ENCODE results near the gene GPC6. TPM values are rescaled to one million over a fixed set of nuclear protein-coding genes. Genes with fewer than 3 reads are reported as not detected.

Gene GPC6
- total and polyA plus RNA-seq, 2 experiments from 2014 or later: 14.4 to 43.3 TPM

- Histone ChIP-seq H3K9me3 (ENCODE audit: low read depth) (no peaks in the 10 kb centered on the region), H3K27me3 (no peaks in the 10 kb centered on the region), H3K4me1 (ENCODE audit: low read depth) (peaks cover 7% of the 10 kb centered on the region), H3K36me3 (no peaks in the 10 kb centered on the region), H3K4me3 (no peak overlapping the region), H3K27ac (no peak overlapping the region)
- TF ChIP-seq CTCF (IDR thresholded peaks at IDR 0.05; ENCODE audit: low read depth, low read length): no peak
- DNase-seq (ENCODE audit: low read depth in 1 of 2, low spot score in 1 of 2): peak in 1 of 2 donors; percentile 91
Observed at GRCh38 chr13:93249364-93250306, 23.0 kb downstream of the GPC6 start.

GRCh38 chr13:93254775-93255174 lies 28.2 kb downstream of the GPC6 start:
- H3K9me3 ChIP-seq (ENCODE audit: low read depth): no peaks in the 10 kb centered on the region
- H3K36me3 ChIP-seq: no peaks in the 10 kb centered on the region
- H3K27ac ChIP-seq: no peak overlapping the region
- H3K4me3 ChIP-seq: no peak overlapping the region
- DNase-seq (ENCODE audit: low read depth in 1 of 2, low spot score in 1 of 2): no peak
- H3K27me3 ChIP-seq: no peaks in the 10 kb centered on the region
- H3K4me1 ChIP-seq (ENCODE audit: low read depth): no peaks in the 10 kb centered on the region
- TF ChIP-seq CTCF (IDR thresholded peaks at IDR 0.05; ENCODE audit: low read depth, low read length): no peak

GRCh38 chr13:93256998-93257397 lies 30.4 kb downstream of the GPC6 start:
- H3K4me3 ChIP-seq: no peak overlapping the region
- no peak for DNase-seq (ENCODE audit: low read depth in 1 of 2, low spot score in 1 of 2)
- H3K27ac ChIP-seq: no peak overlapping the region
- no peaks in the 10 kb centered on the region for H3K4me1 ChIP-seq (ENCODE audit: low read depth)
- no peaks in the 10 kb centered on the region for H3K27me3 ChIP-seq
- H3K9me3 ChIP-seq (ENCODE audit: low read depth): no peaks in the 10 kb centered on the region
- no peaks in the 10 kb centered on the region for H3K36me3 ChIP-seq
- no peak for TF ChIP-seq CTCF (IDR thresholded peaks at IDR 0.05; ENCODE audit: low read depth, low read length)

DNA sequence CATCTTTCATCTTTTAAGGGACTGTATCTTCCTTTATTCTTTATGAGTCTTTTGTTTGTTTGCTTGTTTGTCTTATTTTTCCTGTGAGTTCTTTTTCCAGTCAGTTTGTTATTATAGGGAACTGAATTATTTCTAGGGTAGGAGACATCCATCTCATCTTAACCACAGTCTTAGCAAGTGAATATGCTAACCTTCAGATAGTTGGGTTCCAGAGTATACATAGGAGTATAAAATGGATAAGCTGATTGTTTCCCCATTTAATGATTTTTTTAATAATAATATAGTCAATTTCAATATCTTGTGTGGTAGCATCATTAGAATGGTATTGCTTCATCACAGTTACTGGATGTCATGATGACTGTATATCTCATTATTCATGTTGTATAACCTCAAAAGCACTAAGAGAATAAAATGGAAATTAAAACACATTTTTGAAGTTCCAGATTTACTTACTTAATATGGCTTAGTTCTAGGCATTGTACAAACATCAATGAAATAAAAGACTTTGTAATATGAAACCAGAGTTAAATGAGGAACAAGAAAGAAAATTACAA lies 33.0 kb downstream of the GPC6 start:
- TF ChIP-seq CTCF (IDR thresholded peaks at IDR 0.05; ENCODE audit: low read depth, low read length): no peak
- DNase-seq (ENCODE audit: low read depth in 1 of 2, low spot score in 1 of 2): no peak

GRCh38 chr13:93260591-93260990 lies 34.0 kb downstream of the GPC6 start:
- TF ChIP-seq CTCF (IDR thresholded peaks at IDR 0.05; ENCODE audit: low read depth, low read length): no peak
- no peaks in the 10 kb centered on the region for H3K27me3 ChIP-seq
- no peaks in the 10 kb centered on the region for H3K36me3 ChIP-seq
- no peaks in the 10 kb centered on the region for H3K4me1 ChIP-seq (ENCODE audit: low read depth)
- H3K4me3 ChIP-seq: no peak overlapping the region
- peak in 1 of 2 donors; percentile 48 for DNase-seq (ENCODE audit: low read depth in 1 of 2, low spot score in 1 of 2)
- H3K27ac ChIP-seq: no peak overlapping the region
- H3K9me3 ChIP-seq (ENCODE audit: low read depth): no peaks in the 10 kb centered on the region

More for the DNA sequence above, 33.0 kb downstream of the GPC6 start:
- H3K27me3 ChIP-seq: no peaks in the 10 kb centered on the region
- no peak overlapping the region for H3K4me3 ChIP-seq
- H3K27ac ChIP-seq: no peak overlapping the region
- H3K36me3 ChIP-seq: no peaks in the 10 kb centered on the region
- no peaks in the 10 kb centered on the region for H3K4me1 ChIP-seq (ENCODE audit: low read depth)
- no peaks in the 10 kb centered on the region for H3K9me3 ChIP-seq (ENCODE audit: low read depth)
